HepG2 (cell line): ENCODE results near the gene RIOK3. TPM values are rescaled to one million over a fixed set of nuclear protein-coding genes. Genes with fewer than 3 reads are reported as not detected.
A peak's percentile ranks its signal among the peaks of the same experiment; 100 is the strongest.

ENCODE experiments used
- AGO1 ChIP-seq: fragments of 200-400 bp; formaldehyde crosslinking; IDR thresholded peaks from 2 replicates; pipeline ENCODE4 v1.6.1; 2017; ENCODE audit warnings: mild to moderate bottlenecking, low read depth, low read length, moderate library complexity; ENCODE audit not compliant: poor library complexity, severe bottlenecking
- EZH2 ChIP-seq: conservative IDR thresholded peaks from 2 replicates; pipeline ENCODE4 v1.6.1; 2012; ENCODE audit warnings: mild to moderate bottlenecking, low read depth, low read length, moderate library complexity
- FOSL2 ChIP-seq: sonication (generic); formaldehyde crosslinking; IDR thresholded peaks from 2 replicates; pipeline ENCODE4 v1.4.0; 2020; ENCODE audit warnings: missing genetic modification reagents
- GLI4 ChIP-seq: sonication (generic); formaldehyde crosslinking; IDR thresholded peaks from 2 replicates; pipeline ENCODE4 v1.5.1; 2020; ENCODE audit warnings: missing genetic modification reagents, mild to moderate bottlenecking, moderate library complexity, borderline replicate concordance
- IRF1 ChIP-seq: sonication (generic); formaldehyde crosslinking; IDR thresholded peaks from 2 replicates; pipeline ENCODE4 v1.4.0; 2020; ENCODE audit warnings: low read depth, mild to moderate bottlenecking, missing genetic modification reagents
- MYC ChIP-seq: sonication (generic); formaldehyde crosslinking; IDR thresholded peaks from 2 replicates; pipeline ENCODE4 v1.9.0; 2021; ENCODE audit warnings: missing genetic modification reagents, borderline replicate concordance
- NKX3-1 ChIP-seq: sonication (generic); formaldehyde crosslinking; IDR thresholded peaks from 2 replicates; pipeline ENCODE4 v1.5.0; 2020; ENCODE audit warnings: missing genetic modification reagents
- NR2F6 ChIP-seq, 2 experiments: IDR thresholded peaks; 2 replicates each; pipeline ENCODE4 v1.6.1; 2016; ENCODE audit warnings: antibody characterized with exemption in 1 of 2, mild to moderate bottlenecking in 1 of 2
- POLR2A ChIP-seq, 2 experiments: IDR thresholded peaks; 2 replicates each; pipeline ENCODE4 v1.6.1; 2011; ENCODE audit warnings: low read depth in 2 of 2, low read length in 2 of 2, mild to moderate bottlenecking in 1 of 2, moderate library complexity in 1 of 2; ENCODE audit not compliant: insufficient read depth in 1 of 2
- RXRB ChIP-seq: IDR thresholded peaks from 2 replicates; pipeline ENCODE4 v1.6.1; 2016; ENCODE audit warnings: borderline replicate concordance, missing genetic modification reagents, missing compliant biosample characterization
- SAFB2 ChIP-seq: sonication (generic); formaldehyde crosslinking; IDR thresholded peaks from 2 replicates; pipeline ENCODE4 v1.5.1; 2020; ENCODE audit warnings: missing genetic modification reagents, low read depth, mild to moderate bottlenecking, borderline replicate concordance
- SALL1 ChIP-seq: sonication (generic); formaldehyde crosslinking; IDR thresholded peaks from 2 replicates; pipeline ENCODE4 v1.8.0; 2022; ENCODE audit warnings: mild to moderate bottlenecking, missing genetic modification reagents
- SP4 ChIP-seq: sonication (generic); formaldehyde crosslinking; IDR thresholded peaks from 2 replicates; pipeline ENCODE4 v1.8.1; 2023; ENCODE audit warnings: mild to moderate bottlenecking, missing genetic modification reagents
- STAT5B ChIP-seq: sonication (generic); formaldehyde crosslinking; IDR thresholded peaks from 2 replicates; pipeline ENCODE4 v1.4.0; 2020; ENCODE audit warnings: missing genetic modification reagents
- XRCC5 ChIP-seq: fragments of 200-400 bp; formaldehyde crosslinking; optimal IDR thresholded peaks from 2 replicates; pipeline ENCODE3; 2017; ENCODE audit warnings: mild to moderate bottlenecking, low read length
- ZFP37 ChIP-seq: sonication (generic); formaldehyde crosslinking; IDR thresholded peaks from 2 replicates; pipeline ENCODE4 v1.4.0; 2020; ENCODE audit warnings: missing genetic modification reagents, borderline replicate concordance
- ZNF225 ChIP-seq: sonication (generic); formaldehyde crosslinking; IDR thresholded peaks from 2 replicates; pipeline ENCODE4 v1.4.0; 2020; ENCODE audit warnings: mild to moderate bottlenecking, missing genetic modification reagents
- ZNF343 ChIP-seq: sonication (generic); formaldehyde crosslinking; IDR thresholded peaks from 2 replicates; pipeline ENCODE4 v1.4.0; 2020; ENCODE audit warnings: mild to moderate bottlenecking, missing genetic modification reagents
- ZNF777 ChIP-seq: sonication (generic); formaldehyde crosslinking; IDR thresholded peaks from 2 replicates; pipeline ENCODE4 v1.4.0; 2020; ENCODE audit warnings: missing genetic modification reagents
- polyA plus RNA-seq, 8 experiments: library from polyadenylated mRNA; depleted of rRNA in 3 of 8; stranded (reverse) in 7 of 8; unstranded in 1 of 8; fragments of >200 nt; fragmentation: Illumina TruSeq in 4 of 8; extraction: Trizol in 4 of 8; gene quantifications; 2 replicates each; pipeline versions ENCODE4 v1.2.1 to v1.2.3, GENCODE V29; 2011 to 2016; ENCODE audit warnings: low read depth in 4 of 8, missing spikeins in 1 of 8, mixed read lengths in 1 of 8; ENCODE audit not compliant: insufficient read depth in 1 of 8
- total RNA-seq, 5 experiments: library from RNA; depleted of rRNA; stranded (reverse); fragments of >200 nt; fragmentation: Illumina TruSeq; extraction: Trizol; gene quantifications; 2 replicates each; pipeline ENCODE4 v1.2.3, GENCODE V29; 2016; ENCODE audit warnings: low read depth in 1 of 5
- TF ChIP-seq, protein P1 (sequence below): sonication (generic); formaldehyde crosslinking; IDR thresholded peaks from 2 replicates; pipeline ENCODE4 v1.4.0; 2020; ENCODE audit warnings: missing genetic modification reagents
- TF ChIP-seq, protein P2 (sequence below): sonication (generic); formaldehyde crosslinking; IDR thresholded peaks from 2 replicates; pipeline ENCODE4 v1.8.0; 2022; ENCODE audit warnings: missing genetic modification reagents, mild to moderate bottlenecking, moderate library complexity, borderline replicate concordance
- TF ChIP-seq, protein P3 (sequence below): sonication (generic); formaldehyde crosslinking; conservative IDR thresholded peaks from 2 replicates; pipeline ENCODE4 v1.5.0; 2020; ENCODE audit warnings: missing genetic modification reagents

RIOK3 gene
- total and polyA plus RNA-seq, 2 of the 13 experiments (the other 11 are each of a cell fraction or from before 2014, with no cell fraction given), result 26.7 to 36.0 TPM

- TF ChIP-seq GLI4 (CRISPR knock-in tag), result no peak
- TF ChIP-seq, protein P1, sequence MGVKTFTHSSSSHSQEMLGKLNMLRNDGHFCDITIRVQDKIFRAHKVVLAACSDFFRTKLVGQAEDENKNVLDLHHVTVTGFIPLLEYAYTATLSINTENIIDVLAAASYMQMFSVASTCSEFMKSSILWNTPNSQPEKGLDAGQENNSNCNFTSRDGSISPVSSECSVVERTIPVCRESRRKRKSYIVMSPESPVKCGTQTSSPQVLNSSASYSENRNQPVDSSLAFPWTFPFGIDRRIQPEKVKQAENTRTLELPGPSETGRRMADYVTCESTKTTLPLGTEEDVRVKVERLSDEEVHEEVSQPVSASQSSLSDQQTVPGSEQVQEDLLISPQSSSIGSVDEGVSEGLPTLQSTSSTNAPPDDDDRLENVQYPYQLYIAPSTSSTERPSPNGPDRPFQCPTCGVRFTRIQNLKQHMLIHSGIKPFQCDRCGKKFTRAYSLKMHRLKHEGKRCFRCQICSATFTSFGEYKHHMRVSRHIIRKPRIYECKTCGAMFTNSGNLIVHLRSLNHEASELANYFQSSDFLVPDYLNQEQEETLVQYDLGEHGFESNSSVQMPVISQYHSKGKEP (CRISPR knock-in tag), result no peak
- TF ChIP-seq NR2F6 (IDR thresholded peaks at IDR 0.05), result no peak
- TF ChIP-seq NR2F6 (CRISPR knock-in tag; IDR thresholded peaks at IDR 0.05), result peak; percentile 18; the same call in 1 of the 2 replicates
- TF ChIP-seq ZNF777 (CRISPR knock-in tag), result no peak
- TF ChIP-seq POLR2A (IDR thresholded peaks at IDR 0.05; ENCODE audit: insufficient read depth in 1 of 2, low read depth in 2 of 2, low read length in 2 of 2), result no peak
- no peak for TF ChIP-seq NKX3-1 (CRISPR knock-in tag)
- TF ChIP-seq EZH2, result no peak
- no peak for TF ChIP-seq SAFB2 (CRISPR knock-in tag)
- TF ChIP-seq MYC (CRISPR knock-in tag), result no peak
- no peak for TF ChIP-seq IRF1 (CRISPR knock-in tag)
- TF ChIP-seq SP4 (CRISPR knock-in tag), result no peak
- TF ChIP-seq AGO1, result no peak
- TF ChIP-seq, protein P2, sequence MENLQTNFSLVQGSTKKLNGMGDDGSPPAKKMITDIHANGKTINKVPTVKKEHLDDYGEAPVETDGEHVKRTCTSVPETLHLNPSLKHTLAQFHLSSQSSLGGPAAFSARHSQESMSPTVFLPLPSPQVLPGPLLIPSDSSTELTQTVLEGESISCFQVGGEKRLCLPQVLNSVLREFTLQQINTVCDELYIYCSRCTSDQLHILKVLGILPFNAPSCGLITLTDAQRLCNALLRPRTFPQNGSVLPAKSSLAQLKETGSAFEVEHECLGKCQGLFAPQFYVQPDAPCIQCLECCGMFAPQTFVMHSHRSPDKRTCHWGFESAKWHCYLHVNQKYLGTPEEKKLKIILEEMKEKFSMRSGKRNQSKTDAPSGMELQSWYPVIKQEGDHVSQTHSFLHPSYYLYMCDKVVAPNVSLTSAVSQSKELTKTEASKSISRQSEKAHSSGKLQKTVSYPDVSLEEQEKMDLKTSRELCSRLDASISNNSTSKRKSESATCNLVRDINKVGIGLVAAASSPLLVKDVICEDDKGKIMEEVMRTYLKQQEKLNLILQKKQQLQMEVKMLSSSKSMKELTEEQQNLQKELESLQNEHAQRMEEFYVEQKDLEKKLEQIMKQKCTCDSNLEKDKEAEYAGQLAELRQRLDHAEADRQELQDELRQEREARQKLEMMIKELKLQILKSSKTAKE, result no peak
- no peak for TF ChIP-seq ZNF225 (CRISPR knock-in tag)
- TF ChIP-seq XRCC5, result peak; percentile 83
- TF ChIP-seq STAT5B, result no peak
- TF ChIP-seq ZFP37, result no peak
- no peak for TF ChIP-seq ZNF343 (CRISPR knock-in tag)
- TF ChIP-seq, protein P3, sequence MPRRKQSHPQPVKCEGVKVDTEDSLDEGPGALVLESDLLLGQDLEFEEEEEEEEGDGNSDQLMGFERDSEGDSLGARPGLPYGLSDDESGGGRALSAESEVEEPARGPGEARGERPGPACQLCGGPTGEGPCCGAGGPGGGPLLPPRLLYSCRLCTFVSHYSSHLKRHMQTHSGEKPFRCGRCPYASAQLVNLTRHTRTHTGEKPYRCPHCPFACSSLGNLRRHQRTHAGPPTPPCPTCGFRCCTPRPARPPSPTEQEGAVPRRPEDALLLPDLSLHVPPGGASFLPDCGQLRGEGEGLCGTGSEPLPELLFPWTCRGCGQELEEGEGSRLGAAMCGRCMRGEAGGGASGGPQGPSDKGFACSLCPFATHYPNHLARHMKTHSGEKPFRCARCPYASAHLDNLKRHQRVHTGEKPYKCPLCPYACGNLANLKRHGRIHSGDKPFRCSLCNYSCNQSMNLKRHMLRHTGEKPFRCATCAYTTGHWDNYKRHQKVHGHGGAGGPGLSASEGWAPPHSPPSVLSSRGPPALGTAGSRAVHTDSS (CRISPR knock-in tag), result no peak
- TF ChIP-seq FOSL2 (CRISPR knock-in tag), result peak; percentile 53
- peak; percentile 45; the same call in 1 of the 2 replicates for TF ChIP-seq RXRB (CRISPR knock-in tag)
- TF ChIP-seq SALL1 (CRISPR knock-in tag), result peak; percentile 42; the same call in 1 of the 2 replicates
Measured at GRCh38 chr18:23515911-23516546, 62.9 kb downstream of the RIOK3 start (continued).
